Measurements from ENCODE around the gene FBXW2. TPM values are rescaled to one million over a fixed set of nuclear protein-coding genes. Genes with fewer than 3 reads are reported as not detected.

Gene FBXW2
- total RNA-seq, 1 donor from 2014 or later = 84.7 TPM

- TF ChIP-seq CTCF (IDR thresholded peaks at IDR 0.05) = no peak
- no peak overlapping the region for H3K4me3 Mint-ChIP-seq (ENCODE audit: unreplicated experiment)
- H3K36me3 Mint-ChIP-seq (ENCODE audit: unreplicated experiment) = peaks cover 45% of the 10 kb centered on the region
- no peak for DNase-seq (ENCODE audit: extremely low spot score, unreplicated experiment)
- peaks cover 5% of the 10 kb centered on the region for H3K4me1 Mint-ChIP-seq (ENCODE audit: unreplicated experiment)
- no peaks in the 10 kb centered on the region for H3K9me3 Mint-ChIP-seq (ENCODE audit: unreplicated experiment)
- H3K27me3 Mint-ChIP-seq (ENCODE audit: unreplicated experiment) = no peaks in the 10 kb centered on the region
- H3K27ac Mint-ChIP-seq (ENCODE audit: unreplicated experiment) = no peak overlapping the region
These were observed 12.8 kb downstream of the FBXW2 start for GRCh38 chr9:120780367-120780766.

DNA sequence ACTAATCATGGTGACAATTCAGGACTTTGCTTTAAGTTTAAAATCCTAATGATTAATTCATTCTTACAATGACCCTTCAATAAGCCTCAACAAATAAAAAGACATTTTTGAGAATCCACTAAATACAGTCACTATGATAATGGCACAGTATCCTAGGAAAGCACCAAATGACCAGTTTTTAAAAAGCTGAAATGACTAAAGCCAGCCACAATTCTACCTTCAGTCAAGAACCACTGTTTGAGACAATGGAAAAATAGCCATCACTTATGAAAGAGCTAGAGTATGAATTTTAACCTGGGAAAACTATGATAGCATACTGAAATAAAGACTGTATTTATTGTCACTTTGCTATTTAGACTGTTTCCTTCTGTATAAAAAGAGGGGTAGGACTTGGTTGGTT, 14.0 kb downstream of the FBXW2 start:
- no peak for DNase-seq (ENCODE audit: extremely low spot score, unreplicated experiment)
- peaks cover 48% of the 10 kb centered on the region for H3K36me3 Mint-ChIP-seq (ENCODE audit: unreplicated experiment)
- no peak for TF ChIP-seq CTCF (IDR thresholded peaks at IDR 0.05)
- H3K27ac Mint-ChIP-seq (ENCODE audit: unreplicated experiment) = no peak overlapping the region
- no peaks in the 10 kb centered on the region for H3K27me3 Mint-ChIP-seq (ENCODE audit: unreplicated experiment)
- H3K9me3 Mint-ChIP-seq (ENCODE audit: unreplicated experiment) = no peaks in the 10 kb centered on the region
- peaks cover 5% of the 10 kb centered on the region for H3K4me1 Mint-ChIP-seq (ENCODE audit: unreplicated experiment)
- no peak overlapping the region for H3K4me3 Mint-ChIP-seq (ENCODE audit: unreplicated experiment)

GRCh38 chr9:120778758-120779157, 14.5 kb downstream of the FBXW2 start:
- H3K4me3 Mint-ChIP-seq (ENCODE audit: unreplicated experiment) = no peak overlapping the region
- H3K9me3 Mint-ChIP-seq (ENCODE audit: unreplicated experiment) = no peaks in the 10 kb centered on the region
- no peak for DNase-seq (ENCODE audit: extremely low spot score, unreplicated experiment)
- peaks cover under 1% of the 10 kb centered on the region for H3K4me1 Mint-ChIP-seq (ENCODE audit: unreplicated experiment)
- no peak overlapping the region for H3K27ac Mint-ChIP-seq (ENCODE audit: unreplicated experiment)
- no peak for TF ChIP-seq CTCF (IDR thresholded peaks at IDR 0.05)
- no peaks in the 10 kb centered on the region for H3K27me3 Mint-ChIP-seq (ENCODE audit: unreplicated experiment)
- H3K36me3 Mint-ChIP-seq (ENCODE audit: unreplicated experiment) = peaks cover 44% of the 10 kb centered on the region

DNA sequence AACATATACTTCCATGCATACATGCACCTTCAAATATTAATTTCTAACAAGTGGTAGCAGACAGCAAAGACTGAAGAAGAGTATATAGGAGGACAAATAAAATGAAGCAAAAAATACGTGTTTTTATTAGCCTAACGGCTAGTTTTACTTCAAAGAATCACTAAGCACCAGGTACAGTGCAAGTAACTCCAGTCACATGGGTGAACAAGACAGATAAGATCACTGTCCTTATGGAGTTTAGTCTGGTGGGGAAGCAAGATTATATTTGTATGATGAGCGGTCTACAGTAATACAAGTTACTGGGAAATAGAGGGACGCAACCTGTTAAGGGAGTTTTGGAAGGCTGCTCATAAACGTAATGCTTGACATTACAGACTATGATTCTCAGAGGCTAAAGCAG, 16.0 kb downstream of the FBXW2 start:
- no peaks in the 10 kb centered on the region for H3K27me3 Mint-ChIP-seq (ENCODE audit: unreplicated experiment)
- H3K36me3 Mint-ChIP-seq (ENCODE audit: unreplicated experiment) = peaks cover 46% of the 10 kb centered on the region
- H3K9me3 Mint-ChIP-seq (ENCODE audit: unreplicated experiment) = no peaks in the 10 kb centered on the region
- no peak for TF ChIP-seq CTCF (IDR thresholded peaks at IDR 0.05)
- H3K4me3 Mint-ChIP-seq (ENCODE audit: unreplicated experiment) = no peak overlapping the region
- H3K4me1 Mint-ChIP-seq (ENCODE audit: unreplicated experiment) = no peaks in the 10 kb centered on the region
- H3K27ac Mint-ChIP-seq (ENCODE audit: unreplicated experiment) = no peak overlapping the region
- DNase-seq (ENCODE audit: extremely low spot score, unreplicated experiment) = no peak

GRCh38 chr9:120776788-120777187, 16.4 kb downstream of the FBXW2 start:
- peaks cover 48% of the 10 kb centered on the region for H3K36me3 Mint-ChIP-seq (ENCODE audit: unreplicated experiment)
- no peak overlapping the region for H3K4me3 Mint-ChIP-seq (ENCODE audit: unreplicated experiment)
- no peak for DNase-seq (ENCODE audit: extremely low spot score, unreplicated experiment)
- no peaks in the 10 kb centered on the region for H3K4me1 Mint-ChIP-seq (ENCODE audit: unreplicated experiment)
- H3K9me3 Mint-ChIP-seq (ENCODE audit: unreplicated experiment) = no peaks in the 10 kb centered on the region
- H3K27ac Mint-ChIP-seq (ENCODE audit: unreplicated experiment) = no peak overlapping the region
- TF ChIP-seq CTCF (IDR thresholded peaks at IDR 0.05) = no peak
- H3K27me3 Mint-ChIP-seq (ENCODE audit: unreplicated experiment) = no peaks in the 10 kb centered on the region
